NCI-H1694 treated with DMSO at 0.1 percent for 48 hours (cell line): ENCODE measurements around the gene REL.

Source experiments
- DNase-seq: peaks from one replicate; lab custom pipeline; 2025; lab: John Stamatoyannopoulos, UW

Gene REL

GRCh38 chr2:60966507-60967405, 85.4 kb downstream of the REL start:
- DNase-seq = no peak

GRCh38 chr2:60972889-60973656, 91.7 kb downstream of the REL start:
- no peak for DNase-seq

GRCh38 chr2:60973705-60974104, 92.3 kb downstream of the REL start:
- no peak for DNase-seq

GRCh38 chr2:60974652-60975051, 93.3 kb downstream of the REL start:
- no peak for DNase-seq
